HG03196 (cell line): ENCODE measurements around the gene CD46.

Source experiments
- ATAC-seq: cut with Tn5 transposase; IDR thresholded peaks from one replicate; pipeline ENCODE4 v1.9.1; 2021; ENCODE audit not compliant: unreplicated experiment

Gene CD46

GRCh38 chr1:207844371-207844770, 92.5 kb downstream of the CD46 start:
- no peak for ATAC-seq
